Thoracic aorta (tissue), 2 donors: ENCODE results near the gene S100A7. TPM values are rescaled to one million over a fixed set of nuclear protein-coding genes. Genes with fewer than 3 reads are reported as not detected.

Source experiments
- ATAC-seq: fragments of 150-250 bp; one replicate; pipeline ENCODE4 v1.8.0; 2017; ENCODE audit warnings: low read depth; ENCODE audit not compliant: insufficient number of reproducible peaks, low FRiP score
- DNase-seq: peaks from one replicate; pipeline ENCODE4 v3.0.0-alpha.2; 2020; ENCODE audit warnings: low spot score
- H3K27ac ChIP-seq, 2 donors: fragments of 200-600 bp; sonication (generic); 1 replicate in 1 of 2; 2 replicates in 1 of 2; pipeline ENCODE4 v1.5.1; 2016; ENCODE audit warnings: mild to moderate bottlenecking in 2 of 2, moderate library complexity in 2 of 2
- H3K27me3 ChIP-seq: fragments of 200-600 bp; sonication (generic); replicated peaks from 2 replicates; pipeline ENCODE4 v1.6.0; 2016; ENCODE audit warnings: mild to moderate bottlenecking; ENCODE audit not compliant: insufficient read depth
- H3K36me3 ChIP-seq: fragments of 200-600 bp; sonication (generic); one replicate; pipeline ENCODE4 v1.5.1; 2016
- H3K4me1 ChIP-seq, 2 donors: fragments of 200-600 bp; sonication (generic); 1 replicate in 1 of 2; 2 replicates in 1 of 2; pipeline versions ENCODE4 v1.5.1 to v1.6.0; 2016; ENCODE audit warnings: low read depth in 2 of 2, mild to moderate bottlenecking in 1 of 2; ENCODE audit not compliant: control insufficient read depth in 1 of 2
- H3K4me3 ChIP-seq: fragments of 200-600 bp; sonication (generic); 2 replicates; pipeline ENCODE4 v1.5.1; 2016; ENCODE audit warnings: mild to moderate bottlenecking
- H3K9me3 ChIP-seq: fragments of 200-600 bp; sonication (generic); 2 replicates; pipeline ENCODE4 v1.5.1; 2016
- CTCF ChIP-seq: fragments of 200-600 bp; sonication (generic); IDR thresholded peaks from one replicate; pipeline ENCODE4 v1.5.1; 2019; ENCODE audit warnings: antibody characterized with exemption
- total RNA-seq, 2 donors: library from RNA; depleted of rRNA; stranded (reverse); fragments of >200 nt; gene quantifications; one replicate each; pipeline versions ENCODE4 v1.1.0 to v1.2.3, GENCODE V29; 2016

Gene S100A7
- total RNA-seq, 2 donors from 2014 or later, result not detected

DNA sequence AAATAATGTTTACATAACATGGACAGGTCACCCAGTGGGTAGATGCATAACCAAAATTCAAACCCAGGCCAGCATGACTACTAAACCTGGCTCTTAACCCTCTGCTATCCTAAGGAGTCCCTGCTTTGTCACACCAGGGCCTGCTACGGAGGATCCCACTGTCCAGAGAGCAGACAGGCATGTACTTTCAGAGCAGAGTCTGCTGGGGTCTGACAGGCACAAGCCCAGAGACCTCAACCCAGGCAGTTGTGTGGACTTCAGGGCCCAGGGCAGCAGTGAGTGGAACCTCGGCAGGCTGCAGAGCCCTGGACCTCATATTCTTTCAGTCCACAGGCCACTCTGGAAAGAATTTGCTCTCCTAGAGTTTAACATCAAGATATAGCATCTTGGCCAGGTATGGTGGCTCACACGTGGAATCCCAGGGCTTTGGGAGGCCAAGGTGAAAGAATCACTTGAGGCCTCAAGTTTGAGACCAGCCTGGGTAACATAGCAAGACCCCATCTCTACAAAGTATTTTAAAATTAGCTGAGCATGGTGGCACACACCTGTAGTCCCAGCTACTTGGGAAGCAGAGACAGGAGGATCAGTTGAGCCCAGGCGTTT is 16.1 kb upstream of the S100A7 start:
- Histone ChIP-seq H3K4me1 (no peaks in the 10 kb centered on the region), H3K27ac (no peak overlapping the region), H3K27me3 (no peaks in the 10 kb centered on the region), H3K36me3 (no peaks in the 10 kb centered on the region), H3K4me3 (no peak overlapping the region), H3K9me3 (peaks cover 2% of the 10 kb centered on the region)
- ATAC-seq, result no peak
- TF ChIP-seq CTCF, result no peak
- DNase-seq, result no peak

DNA sequence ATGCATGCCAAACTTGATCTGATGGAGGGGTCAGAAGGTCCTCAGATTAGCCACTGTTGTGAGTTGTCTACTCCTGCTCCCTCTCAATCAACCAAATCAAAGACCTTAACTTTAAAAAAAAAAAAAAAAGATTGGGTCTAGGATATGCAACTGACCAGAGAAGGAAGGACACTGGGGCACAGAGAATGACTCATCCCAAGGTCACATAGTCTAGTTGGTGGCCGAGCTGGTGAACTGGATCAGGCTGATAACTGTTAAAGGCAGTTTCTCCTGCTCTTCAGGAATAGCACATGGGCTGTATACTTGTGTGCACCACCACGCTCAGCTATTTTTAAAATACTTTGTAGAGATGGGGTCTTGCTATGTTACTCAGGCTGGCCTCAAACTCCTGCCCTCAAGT is 14.8 kb upstream of the S100A7 start:
- no peak overlapping the region for H3K27ac ChIP-seq
- no peak overlapping the region for H3K4me3 ChIP-seq
- ATAC-seq (no peak), DNase-seq (no peak)
- H3K36me3 ChIP-seq, result no peaks in the 10 kb centered on the region
- no peak for TF ChIP-seq CTCF
- H3K27me3 ChIP-seq, result no peaks in the 10 kb centered on the region
- H3K4me1 ChIP-seq, result no peaks in the 10 kb centered on the region
- peaks cover 2% of the 10 kb centered on the region for H3K9me3 ChIP-seq

DNA sequence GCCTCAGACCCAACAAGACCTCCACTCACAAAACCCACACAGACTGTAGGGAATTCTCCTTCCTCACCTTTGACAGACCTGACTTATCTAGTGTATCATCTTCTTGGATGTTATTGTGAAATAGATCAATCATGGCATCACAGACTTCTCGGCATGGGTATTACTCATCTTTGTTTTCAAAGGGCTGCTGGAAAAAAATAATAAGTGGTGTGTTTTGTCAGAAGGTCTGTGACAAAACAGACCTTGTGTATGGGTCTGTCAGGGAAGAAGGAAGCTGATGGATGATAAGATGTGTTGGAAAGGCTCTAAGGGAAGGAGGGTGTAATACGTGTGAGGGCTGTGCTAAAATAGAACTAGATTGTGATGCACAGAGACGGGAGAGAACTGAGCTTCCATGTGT is 13.9 kb upstream of the S100A7 start:
- Histone ChIP-seq H3K36me3 (no peaks in the 10 kb centered on the region), H3K27me3 (no peaks in the 10 kb centered on the region), H3K9me3 (peaks cover 2% of the 10 kb centered on the region), H3K4me1 (no peaks in the 10 kb centered on the region), H3K27ac (no peak overlapping the region), H3K4me3 (no peak overlapping the region)
- ATAC-seq, result no peak
- TF ChIP-seq CTCF, result no peak
- no peak for DNase-seq

DNA sequence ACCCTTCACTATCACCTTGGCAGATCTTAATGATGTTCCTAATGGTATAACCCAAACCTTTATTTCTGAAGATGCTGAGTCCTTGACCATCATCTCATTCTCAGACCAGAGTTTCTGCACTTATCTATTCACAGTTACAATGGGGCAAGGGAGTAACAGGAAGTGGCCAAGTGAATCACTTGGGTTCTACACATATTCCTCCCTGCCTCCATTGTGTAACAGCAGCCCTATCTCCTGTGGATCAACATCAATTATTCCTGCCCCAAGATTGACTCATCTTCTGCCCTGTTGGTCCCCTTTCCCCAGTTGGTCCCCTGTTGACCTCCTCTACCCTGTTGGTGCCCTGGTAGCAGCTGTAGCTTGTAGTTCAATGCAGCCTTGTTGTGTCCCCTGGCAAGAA is 10.3 kb upstream of the S100A7 start:
- no peak for ATAC-seq
- Histone ChIP-seq H3K9me3 (peaks cover 2% of the 10 kb centered on the region), H3K27ac (no peak overlapping the region), H3K27me3 (no peaks in the 10 kb centered on the region), H3K36me3 (no peaks in the 10 kb centered on the region), H3K4me3 (no peak overlapping the region), H3K4me1 (peaks cover 4 to 17% of the 10 kb centered on the region in 2 donors)
- DNase-seq, result no peak
- no peak for TF ChIP-seq CTCF

DNA sequence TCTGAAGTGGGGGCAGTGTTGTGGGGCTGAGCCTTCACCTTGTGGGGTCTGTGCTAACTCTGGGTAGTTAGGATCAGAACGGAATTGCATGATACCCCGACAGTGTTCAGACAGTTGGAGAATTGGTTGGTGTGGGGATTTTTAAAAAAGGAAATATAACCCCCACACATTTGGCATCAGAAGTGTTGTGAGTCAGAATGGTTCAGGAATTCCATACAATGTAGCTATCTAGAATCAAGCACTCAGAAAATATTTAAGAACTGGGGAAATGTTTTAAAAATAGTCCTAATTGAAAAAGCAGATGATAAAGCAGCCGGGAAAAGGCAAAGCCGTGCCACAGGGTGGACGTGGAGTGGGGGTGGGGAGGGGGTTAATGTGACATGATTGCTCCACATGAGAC is 6.5 kb upstream of the S100A7 start:
- DNase-seq, result no peak
- Histone ChIP-seq H3K9me3 (no peaks in the 10 kb centered on the region), H3K36me3 (no peaks in the 10 kb centered on the region), H3K27ac (no peak overlapping the region), H3K4me3 (no peak overlapping the region), H3K27me3 (no peaks in the 10 kb centered on the region), H3K4me1 (peaks cover 4 to 17% of the 10 kb centered on the region in 2 donors)
- no peak for ATAC-seq
- no peak for TF ChIP-seq CTCF
